Duodenal mucosa (tissue), 2 donors: Measurements from ENCODE around the gene SLC6A18.

ENCODE experiments used
- H3K27ac ChIP-seq: one replicate; pipeline ENCODE4 v1.7.0; 2013; ENCODE audit warnings: low read depth, low read length
- H3K27me3 ChIP-seq, 2 donors: one replicate each; pipeline ENCODE4 v1.7.0; 2013; ENCODE audit warnings: low read length in 2 of 2, control low read depth in 1 of 2; ENCODE audit not compliant: insufficient read depth in 2 of 2, control insufficient read depth in 1 of 2
- H3K36me3 ChIP-seq, 2 donors: one replicate each; pipeline ENCODE4 v1.7.0; 2013; ENCODE audit warnings: low read length in 2 of 2, control low read depth in 1 of 2; ENCODE audit not compliant: insufficient read depth in 2 of 2, control insufficient read depth in 1 of 2
- H3K4me1 ChIP-seq, 2 donors: one replicate each; pipeline ENCODE4 v1.7.0; 2013; ENCODE audit warnings: low read length in 2 of 2, control low read depth in 1 of 2; ENCODE audit not compliant: insufficient read depth in 2 of 2, control insufficient read depth in 1 of 2
- H3K4me3 ChIP-seq, 2 donors: one replicate each; pipeline ENCODE4 v1.7.0; 2013; ENCODE audit warnings: low read length in 2 of 2, low read depth in 1 of 2
- H3K9ac ChIP-seq, 2 donors: one replicate each; pipeline ENCODE4 v1.7.0; 2013; ENCODE audit warnings: low read length in 2 of 2, low read depth in 1 of 2
- H3K9me3 ChIP-seq, 2 donors: one replicate each; pipeline ENCODE4 v1.7.0; 2013; ENCODE audit warnings: low read length in 2 of 2, control low read depth in 1 of 2; ENCODE audit not compliant: control insufficient read depth in 1 of 2

SLC6A18 gene

GRCh38 chr5:1186351-1187233 lies 38.6 kb upstream of the SLC6A18 start:
- Histone ChIP-seq H3K4me3 (peak overlapping the region in 1 of 2 donors; percentile 16), H3K27ac (no peak overlapping the region), H3K27me3 (peaks cover 0 to 3% of the 10 kb centered on the region in 2 donors), H3K4me1 (peaks cover 50 to 55% of the 10 kb centered on the region in 2 donors), H3K9ac (no peak overlapping the region), H3K9me3 (no peaks in the 10 kb centered on the region), H3K36me3 (no peaks in the 10 kb centered on the region)

GRCh38 chr5:1187234-1187949 lies 37.8 kb upstream of the SLC6A18 start:
- H3K27ac ChIP-seq = no peak overlapping the region
- H3K4me1 ChIP-seq = peaks cover 47 to 51% of the 10 kb centered on the region in 2 donors
- H3K4me3 ChIP-seq = no peak overlapping the region
- H3K9me3 ChIP-seq = no peaks in the 10 kb centered on the region
- H3K27me3 ChIP-seq = peaks cover 3 to 4% of the 10 kb centered on the region in 2 donors
- no peak overlapping the region for H3K9ac ChIP-seq
- no peaks in the 10 kb centered on the region for H3K36me3 ChIP-seq

GRCh38 chr5:1187950-1188334 lies 37.2 kb upstream of the SLC6A18 start:
- no peak overlapping the region for H3K27ac ChIP-seq
- peaks cover 46 to 51% of the 10 kb centered on the region in 2 donors for H3K4me1 ChIP-seq
- peaks cover 3 to 4% of the 10 kb centered on the region in 2 donors for H3K27me3 ChIP-seq
- no peaks in the 10 kb centered on the region for H3K9me3 ChIP-seq
- H3K36me3 ChIP-seq = no peaks in the 10 kb centered on the region
- H3K9ac ChIP-seq = no peak overlapping the region
- no peak overlapping the region for H3K4me3 ChIP-seq

GRCh38 chr5:1188464-1188863 lies 36.7 kb upstream of the SLC6A18 start:
- H3K4me1 ChIP-seq = peaks cover 40 to 45% of the 10 kb centered on the region in 2 donors
- H3K9me3 ChIP-seq = no peaks in the 10 kb centered on the region
- H3K36me3 ChIP-seq = no peaks in the 10 kb centered on the region
- no peak overlapping the region for H3K27ac ChIP-seq
- H3K9ac ChIP-seq = no peak overlapping the region
- H3K27me3 ChIP-seq = peaks cover 3 to 4% of the 10 kb centered on the region in 2 donors
- H3K4me3 ChIP-seq = no peak overlapping the region

GRCh38 chr5:1189269-1189668 lies 35.9 kb upstream of the SLC6A18 start:
- H3K4me1 ChIP-seq = peaks cover 32 to 37% of the 10 kb centered on the region in 2 donors

GRCh38 chr5:1190278-1190677 lies 34.9 kb upstream of the SLC6A18 start:
- Histone ChIP-seq H3K27ac (no peak overlapping the region), H3K27me3 (peaks cover 3 to 4% of the 10 kb centered on the region in 2 donors), H3K9ac (no peak overlapping the region), H3K4me1 (peaks cover 22 to 27% of the 10 kb centered on the region in 2 donors), H3K4me3 (no peak overlapping the region), H3K9me3 (no peaks in the 10 kb centered on the region), H3K36me3 (no peaks in the 10 kb centered on the region)

More at GRCh38 chr5:1189269-1189668, 35.9 kb upstream of the SLC6A18 start:
- H3K27ac ChIP-seq = no peak overlapping the region
- H3K9ac ChIP-seq = no peak overlapping the region
- no peaks in the 10 kb centered on the region for H3K9me3 ChIP-seq
- no peaks in the 10 kb centered on the region for H3K36me3 ChIP-seq
- no peak overlapping the region for H3K4me3 ChIP-seq
- peaks cover 3 to 4% of the 10 kb centered on the region in 2 donors for H3K27me3 ChIP-seq

- Histone ChIP-seq H3K4me3 (no peak overlapping the region), H3K36me3 (no peaks in the 10 kb centered on the region), H3K9ac (no peak overlapping the region), H3K27ac (no peak overlapping the region), H3K9me3 (no peaks in the 10 kb centered on the region), H3K27me3 (peaks cover 3 to 4% of the 10 kb centered on the region in 2 donors), H3K4me1 (peaks cover 17 to 22% of the 10 kb centered on the region in 2 donors)
These were observed 34.3 kb upstream of the SLC6A18 start for GRCh38 chr5:1190837-1191239.

- Histone ChIP-seq H3K9me3 (no peaks in the 10 kb centered on the region), H3K9ac (no peak overlapping the region), H3K36me3 (no peaks in the 10 kb centered on the region), H3K27me3 (peaks cover 4 to 6% of the 10 kb centered on the region in 2 donors), H3K4me1 (peaks cover 0 to under 1% of the 10 kb centered on the region in 2 donors), H3K4me3 (no peak overlapping the region), H3K27ac (no peak overlapping the region)
These were observed 32.1 kb upstream of the SLC6A18 start for GRCh38 chr5:1192971-1193590.

- Histone ChIP-seq H3K9me3 (no peaks in the 10 kb centered on the region), H3K27me3 (peaks cover 4 to 6% of the 10 kb centered on the region in 2 donors), H3K27ac (no peak overlapping the region), H3K4me1 (no peaks in the 10 kb centered on the region), H3K9ac (no peak overlapping the region), H3K36me3 (no peaks in the 10 kb centered on the region), H3K4me3 (no peak overlapping the region)
These were observed 31.6 kb upstream of the SLC6A18 start for GRCh38 chr5:1193591-1193985.

GRCh38 chr5:1194378-1194777 lies 30.8 kb upstream of the SLC6A18 start:
- H3K4me1 ChIP-seq = peaks cover 0 to 2% of the 10 kb centered on the region in 2 donors
- peaks cover 4 to 6% of the 10 kb centered on the region in 2 donors for H3K27me3 ChIP-seq
- H3K9me3 ChIP-seq = no peaks in the 10 kb centered on the region
- H3K9ac ChIP-seq = no peak overlapping the region
- H3K36me3 ChIP-seq = no peaks in the 10 kb centered on the region
- H3K4me3 ChIP-seq = no peak overlapping the region
- no peak overlapping the region for H3K27ac ChIP-seq
